Activated naive CD4-positive, alpha-beta T cell treated with anti-CD3 and anti-CD28 coated beads, Interleukin-2, amount 10 ng/mL, durations not matched to agents 7 days and 5 days (primary cell): Measurements from ENCODE around the gene GTPBP6.
"Not testable (repeated sequence)": the region's sequence is repeated elsewhere in the genome, so short reads cannot be mapped to it uniquely, and the experiment has no call there.

Experiments
- CTCF ChIA-PET: fragments of 350-600 bp; sonication (Branson Sonifier 250); formaldehyde crosslinking; loops from one replicate; lab custom pipeline; 2021; ENCODE audit warnings: antibody characterized with exemption; lab: Charles Lee
- DNase-seq: peaks from one replicate; pipeline ENCODE4 v3.0.0-alpha.2; 2020
- H3K27ac Mint-ChIP-seq: one replicate; pipeline ENCODE4 v1.8.0; 2021; ENCODE audit warnings: mild to moderate bottlenecking, moderate library complexity, mixed read lengths
- H3K27me3 Mint-ChIP-seq: one replicate; pipeline ENCODE4 v1.8.0; 2021; ENCODE audit warnings: mild to moderate bottlenecking, mixed read lengths
- H3K36me3 Mint-ChIP-seq: one replicate; pipeline ENCODE4 v1.8.0; 2021; ENCODE audit warnings: mixed read lengths
- H3K4me1 Mint-ChIP-seq: one replicate; pipeline ENCODE4 v1.8.0; 2021; ENCODE audit warnings: mixed read lengths
- H3K4me3 Mint-ChIP-seq: one replicate; pipeline ENCODE4 v1.8.0; 2021; ENCODE audit warnings: mild to moderate bottlenecking, moderate library complexity, mixed read lengths
- H3K9me3 Mint-ChIP-seq: one replicate; pipeline ENCODE4 v1.8.0; 2021; ENCODE audit warnings: mixed read lengths

GTPBP6 gene

DNA sequence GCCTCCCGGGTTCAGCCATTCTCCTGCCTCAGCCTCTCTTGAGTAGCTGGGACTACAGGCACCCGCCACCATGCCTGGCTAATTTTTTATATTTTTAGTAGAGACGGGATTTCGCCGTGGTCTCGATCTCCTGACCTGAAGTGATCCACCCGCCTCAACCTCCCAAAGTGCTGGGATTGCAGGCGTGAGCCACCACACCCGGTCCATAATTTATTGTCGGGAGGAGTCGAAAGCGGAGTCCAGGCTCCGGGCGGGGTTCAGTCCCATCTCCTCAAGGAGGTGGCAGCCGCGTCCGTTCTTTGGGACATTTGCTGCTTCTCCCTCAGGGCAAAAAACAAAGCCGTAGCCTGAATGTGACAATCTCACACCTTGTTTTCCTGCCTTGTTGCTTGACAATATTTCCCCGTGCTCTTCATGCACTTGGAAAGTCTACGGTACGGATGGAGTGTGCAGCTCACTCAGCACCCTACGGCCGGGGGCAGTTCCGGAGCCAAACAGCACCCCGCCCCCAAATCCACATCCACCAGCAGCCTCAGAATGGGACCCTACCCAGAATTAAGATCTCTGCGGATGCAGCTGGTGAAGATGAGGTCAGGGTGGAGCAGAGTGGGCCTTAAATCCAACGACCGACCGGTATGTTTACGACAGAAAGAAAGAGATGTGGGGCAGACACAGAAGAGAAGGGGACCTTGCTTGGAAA, 9.6 kb downstream of the GTPBP6 start:
- Mint-ChIP-seq H3K36me3 (peaks cover 51% of the 10 kb centered on the region), H3K4me1 (no peaks in the 10 kb centered on the region), H3K27me3 (no peaks in the 10 kb centered on the region), H3K4me3 (no peak overlapping the region), H3K27ac (no peak overlapping the region), H3K9me3 (no peaks in the 10 kb centered on the region)
- CTCF ChIA-PET, result no interaction called here
- DNase-seq, result no peak

GRCh38 chrX:307261-308111, 11.1 kb downstream of the GTPBP6 start:
- H3K4me3 Mint-ChIP-seq, result no peak overlapping the region
- H3K27me3 Mint-ChIP-seq, result no peaks in the 10 kb centered on the region
- CTCF ChIA-PET, result no interaction called here
- H3K4me1 Mint-ChIP-seq, result no peaks in the 10 kb centered on the region
- DNase-seq, result no peak
- H3K36me3 Mint-ChIP-seq, result peaks cover 50% of the 10 kb centered on the region
- no peaks in the 10 kb centered on the region for H3K9me3 Mint-ChIP-seq
- H3K27ac Mint-ChIP-seq, result no peak overlapping the region

GRCh38 chrX:306614-307251, 11.9 kb downstream of the GTPBP6 start:
- DNase-seq, H3K4me3 Mint-ChIP-seq, H3K9me3 Mint-ChIP-seq, H3K27me3 Mint-ChIP-seq, CTCF ChIA-PET, H3K4me1 Mint-ChIP-seq, H3K27ac Mint-ChIP-seq: not testable (repeated sequence)
- H3K36me3 Mint-ChIP-seq, result peaks cover 52% of the 10 kb centered on the region

DNA sequence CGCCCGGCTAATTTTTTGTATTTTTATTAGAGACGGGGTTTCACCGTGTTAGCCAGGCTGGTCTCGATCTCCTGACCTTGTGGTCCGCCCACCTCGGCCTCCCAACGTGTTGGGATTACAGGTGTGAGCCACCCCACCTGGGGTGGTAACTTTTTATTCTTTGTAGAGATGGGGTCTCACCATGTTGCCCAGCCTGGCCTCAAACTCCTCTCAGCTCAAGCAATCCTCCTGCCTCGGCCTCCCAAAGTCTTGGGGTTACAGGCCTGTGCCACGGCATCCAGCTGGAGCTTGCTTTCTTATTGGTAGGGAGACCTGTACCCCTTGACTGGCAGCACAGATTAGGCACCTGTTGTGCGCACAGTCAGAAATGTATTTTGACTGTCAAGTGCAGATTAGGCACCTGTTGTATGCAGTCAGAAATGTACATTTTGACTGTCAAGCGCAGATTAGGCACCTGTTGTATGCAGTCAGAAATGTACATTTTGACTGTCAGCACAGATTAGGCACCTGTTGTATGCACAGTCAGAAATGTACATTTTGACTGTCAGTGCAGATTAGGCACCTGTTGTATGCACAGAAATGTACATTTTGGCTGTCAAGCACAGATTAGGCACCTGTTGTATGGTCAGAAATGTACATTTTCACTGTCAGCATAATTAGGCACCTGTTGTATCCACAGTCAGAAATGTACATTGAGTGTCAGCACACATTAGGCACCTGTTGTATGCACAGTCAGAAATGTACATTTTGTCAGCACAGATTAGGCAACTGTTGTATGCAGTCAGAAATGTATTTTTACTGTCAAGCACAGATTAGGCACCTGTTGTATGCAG, 12.6 kb downstream of the GTPBP6 start:
- H3K27me3 Mint-ChIP-seq, H3K4me3 Mint-ChIP-seq, CTCF ChIA-PET, DNase-seq, H3K4me1 Mint-ChIP-seq, H3K9me3 Mint-ChIP-seq, H3K27ac Mint-ChIP-seq: not testable (repeated sequence)
- peaks cover 56% of the 10 kb centered on the region for H3K36me3 Mint-ChIP-seq

DNA sequence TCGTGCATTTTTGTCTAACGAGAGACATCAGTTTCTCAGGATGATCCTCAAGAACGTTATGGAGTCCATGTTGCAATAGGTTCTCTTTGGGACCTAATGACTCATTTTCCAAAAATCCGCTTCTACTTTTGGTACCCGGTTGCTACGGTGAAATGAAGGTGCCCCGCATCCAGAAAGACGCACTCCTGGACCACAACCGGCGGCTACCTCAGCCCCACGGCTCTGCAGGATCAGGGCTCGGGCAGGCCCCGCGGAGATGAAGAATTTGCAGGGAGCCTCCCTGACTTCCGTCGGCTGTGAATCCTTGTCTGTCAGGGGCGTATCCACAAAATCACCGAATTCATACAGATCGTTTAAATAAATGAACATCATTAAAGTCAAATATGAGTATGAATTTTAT, 15.6 kb downstream of the GTPBP6 start:
- no peaks in the 10 kb centered on the region for H3K4me1 Mint-ChIP-seq
- no peaks in the 10 kb centered on the region for H3K9me3 Mint-ChIP-seq
- no peaks in the 10 kb centered on the region for H3K27me3 Mint-ChIP-seq
- no peak overlapping the region for H3K4me3 Mint-ChIP-seq
- CTCF ChIA-PET, result no interaction called here
- H3K36me3 Mint-ChIP-seq, result peaks cover 54% of the 10 kb centered on the region
- no peak overlapping the region for H3K27ac Mint-ChIP-seq
- no peak for DNase-seq

DNA sequence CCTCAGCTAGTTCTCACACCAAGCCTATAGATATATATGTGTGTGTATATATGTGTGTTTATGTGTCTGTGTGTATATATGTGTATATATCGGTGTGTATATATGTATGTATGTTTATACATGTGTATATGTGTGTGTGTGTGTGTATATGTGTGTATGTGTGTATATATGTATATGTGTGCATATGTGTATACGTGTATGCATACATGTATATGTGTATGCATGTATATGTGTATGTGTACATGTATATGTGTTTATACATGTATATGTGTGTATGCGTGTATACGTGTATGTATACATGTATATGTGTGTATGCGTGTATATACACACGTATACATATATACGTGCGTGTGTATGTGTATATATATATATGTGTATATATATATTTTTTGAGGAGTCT, 18.3 kb downstream of the GTPBP6 start:
- DNase-seq, result no peak
- H3K4me3 Mint-ChIP-seq, result no peak overlapping the region
- no peaks in the 10 kb centered on the region for H3K4me1 Mint-ChIP-seq
- CTCF ChIA-PET, result no interaction called here
- peaks cover 51% of the 10 kb centered on the region for H3K36me3 Mint-ChIP-seq
- no peaks in the 10 kb centered on the region for H3K9me3 Mint-ChIP-seq
- no peak overlapping the region for H3K27ac Mint-ChIP-seq
- H3K27me3 Mint-ChIP-seq, result no peaks in the 10 kb centered on the region

DNA sequence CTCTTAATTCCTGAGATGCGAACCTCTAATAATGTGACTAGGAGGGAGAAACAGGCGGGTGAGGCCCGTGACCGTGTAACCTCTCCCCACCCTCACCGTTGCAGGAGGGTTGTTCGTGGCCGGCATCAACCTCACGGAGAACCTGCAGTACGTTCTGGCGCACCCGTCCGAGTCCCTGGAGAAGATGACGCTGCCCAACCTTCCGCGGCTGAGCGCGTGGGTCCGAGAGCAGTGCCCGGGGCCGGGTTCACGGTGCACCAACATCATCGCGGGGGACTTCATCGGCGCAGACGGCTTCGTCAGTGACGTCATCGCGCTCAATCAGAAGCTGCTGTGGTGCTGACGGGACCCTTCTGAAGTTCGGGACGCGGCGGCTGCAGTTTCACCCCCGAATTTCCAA, 19.6 kb downstream of the GTPBP6 start:
- Mint-ChIP-seq H3K4me1 (no peaks in the 10 kb centered on the region), H3K9me3 (no peaks in the 10 kb centered on the region), H3K27me3 (no peaks in the 10 kb centered on the region), H3K27ac (no peak overlapping the region), H3K4me3 (no peak overlapping the region), H3K36me3 (peaks cover 46% of the 10 kb centered on the region)
- CTCF ChIA-PET, result no interaction called here
- DNase-seq, result no peak

DNA sequence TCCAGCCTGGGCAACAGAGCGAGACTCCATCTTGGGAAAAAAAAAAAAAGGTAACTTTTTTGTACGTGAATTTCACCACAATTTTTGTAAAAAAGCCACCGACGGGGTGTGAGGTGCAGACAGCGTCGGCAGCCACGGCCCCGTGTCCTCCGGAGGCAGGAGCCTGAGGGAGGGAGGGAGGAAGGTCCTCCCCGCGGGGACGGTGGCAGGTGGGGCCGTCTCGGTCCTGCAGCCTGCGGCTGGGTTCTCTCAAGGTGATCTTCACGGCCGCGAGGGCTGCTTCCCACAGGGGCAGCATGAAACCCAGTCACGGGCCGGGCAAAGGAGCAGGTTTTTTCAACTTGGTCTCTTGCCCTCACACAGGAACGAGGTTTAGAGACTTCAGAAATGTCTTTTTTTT, 23.5 kb downstream of the GTPBP6 start:
- CTCF ChIA-PET, result no interaction called here
- H3K27ac Mint-ChIP-seq, result no peak overlapping the region
- no peaks in the 10 kb centered on the region for H3K27me3 Mint-ChIP-seq
- no peak for DNase-seq
- H3K4me3 Mint-ChIP-seq, result no peak overlapping the region
- H3K9me3 Mint-ChIP-seq, result peaks cover 5% of the 10 kb centered on the region
- peaks cover 46% of the 10 kb centered on the region for H3K36me3 Mint-ChIP-seq
- H3K4me1 Mint-ChIP-seq, result no peaks in the 10 kb centered on the region

GRCh38 chrX:292900-293897, 25.4 kb downstream of the GTPBP6 start:
- Mint-ChIP-seq H3K27ac (no peak overlapping the region), H3K9me3 (peaks cover 5% of the 10 kb centered on the region), H3K4me3 (no peak overlapping the region), H3K27me3 (no peaks in the 10 kb centered on the region), H3K4me1 (no peaks in the 10 kb centered on the region), H3K36me3 (peaks cover 41% of the 10 kb centered on the region)
- CTCF ChIA-PET, result no interaction called here
- no peak for DNase-seq

DNA sequence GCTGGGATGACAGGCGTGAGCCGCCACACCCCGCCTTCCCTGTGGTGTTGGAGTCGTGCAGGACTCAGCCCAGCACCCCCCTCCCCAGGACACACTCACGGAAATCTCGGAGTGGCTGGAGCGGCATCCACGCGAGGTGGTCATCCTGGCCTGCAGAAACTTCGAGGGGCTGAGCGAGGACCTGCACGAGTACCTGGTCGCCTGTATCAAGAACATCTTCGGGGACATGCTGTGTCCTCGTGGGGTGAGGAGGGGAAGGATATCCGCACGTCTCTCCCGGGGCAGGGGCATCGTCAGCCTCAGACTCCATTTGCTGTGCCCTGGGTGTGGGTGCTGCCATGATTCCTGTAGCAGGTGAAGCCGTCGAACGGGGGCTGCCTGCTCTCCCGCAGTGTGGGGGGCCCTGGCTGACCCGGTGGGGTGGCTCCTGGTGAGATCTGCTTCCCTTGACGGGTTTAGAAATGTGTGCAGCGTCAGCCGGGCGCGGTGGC, 27.1 kb downstream of the GTPBP6 start:
- H3K27ac Mint-ChIP-seq, result no peak overlapping the region

GRCh38 chrX:290476-291166, 28.0 kb downstream of the GTPBP6 start:
- Mint-ChIP-seq H3K9me3 (peaks cover 5% of the 10 kb centered on the region), H3K27ac (no peak overlapping the region), H3K4me1 (peaks cover 11% of the 10 kb centered on the region), H3K4me3 (no peak overlapping the region), H3K36me3 (peaks cover 46% of the 10 kb centered on the region), H3K27me3 (no peaks in the 10 kb centered on the region)
- DNase-seq, result no peak
- CTCF ChIA-PET, result no interaction called here

More for the DNA sequence above, 27.1 kb downstream of the GTPBP6 start:
- no peak for DNase-seq
- H3K36me3 Mint-ChIP-seq, result peaks cover 43% of the 10 kb centered on the region
- H3K27me3 Mint-ChIP-seq, result no peaks in the 10 kb centered on the region
- H3K9me3 Mint-ChIP-seq, result peaks cover 5% of the 10 kb centered on the region
- no peak overlapping the region for H3K4me3 Mint-ChIP-seq
- H3K4me1 Mint-ChIP-seq, result peaks cover 4% of the 10 kb centered on the region
- CTCF ChIA-PET, result no interaction called here

GRCh38 chrX:288561-288991, 30.0 kb downstream of the GTPBP6 start:
- H3K27ac Mint-ChIP-seq, result no peak overlapping the region
- no peaks in the 10 kb centered on the region for H3K27me3 Mint-ChIP-seq
- H3K9me3 Mint-ChIP-seq, result peaks cover 3% of the 10 kb centered on the region
- H3K4me1 Mint-ChIP-seq, result peaks cover 29% of the 10 kb centered on the region
- CTCF ChIA-PET, result no interaction called here
- no peak for DNase-seq
- no peak overlapping the region for H3K4me3 Mint-ChIP-seq
- peaks cover 54% of the 10 kb centered on the region for H3K36me3 Mint-ChIP-seq
